H1 (cell line): Measurements from ENCODE around the gene INHA. TPM values are rescaled to one million over a fixed set of nuclear protein-coding genes. Genes with fewer than 3 reads are reported as not detected.

Source experiments
- ATF2 ChIP-seq: IDR thresholded peaks from 2 replicates; pipeline ENCODE4 v1.6.1; 2012; ENCODE audit warnings: low read length, inconsistent platforms
- CHD1 ChIP-seq: IDR thresholded peaks from 2 replicates; pipeline ENCODE4 v1.6.1; 2012; ENCODE audit warnings: low read depth, low read length, improper control_type of control experiment
- CREB1 ChIP-seq: IDR thresholded peaks from 2 replicates; pipeline ENCODE4 v1.6.1; 2012; ENCODE audit warnings: inconsistent platforms
- EP300 ChIP-seq, 2 experiments: IDR thresholded peaks; 1 replicate in 1 of 2; 2 replicates in 1 of 2; pipeline ENCODE4 v1.6.1; 2011 to 2012; ENCODE audit warnings: low read depth in 2 of 2, low read length in 2 of 2, mild to moderate bottlenecking in 2 of 2, borderline replicate concordance in 1 of 2, inconsistent platforms in 1 of 2, moderate library complexity in 1 of 2
- RFX5 ChIP-seq: IDR thresholded peaks from 2 replicates; pipeline ENCODE4 v1.6.1; 2011; ENCODE audit warnings: low read depth, low read length, improper control_type of control experiment, borderline replicate concordance
- RXRA ChIP-seq: IDR thresholded peaks from 2 replicates; pipeline ENCODE4 v1.6.1; 2011; ENCODE audit warnings: low read depth, mild to moderate bottlenecking, low read length, moderate library complexity; ENCODE audit not compliant: insufficient read depth
- SIN3A ChIP-seq, 2 experiments: IDR thresholded peaks in 1 of 2; conservative IDR thresholded peaks in 1 of 2; 2 replicates each; pipeline ENCODE4 v1.6.1; 2011 to 2012; ENCODE audit warnings: low read length in 2 of 2, improper control_type of control experiment in 1 of 2, low read depth in 1 of 2, mild to moderate bottlenecking in 1 of 2
- polyA plus RNA-seq, 7 experiments: library from polyadenylated mRNA; depleted of rRNA in 3 of 7; stranded (reverse) in 5 of 7; unstranded in 2 of 7; fragments of >200 nt in 5 of 7; fragments of 200-250 nt in 2 of 7; gene quantifications; 1 replicate in 5 of 7; 2 replicates in 1 of 7; 4 replicates in 1 of 7; pipeline versions ENCODE4 v1.2.1 to v1.2.3, GENCODE V29; 2011 to 2013; ENCODE audit warnings: missing spikeins in 2 of 7, mixed read lengths in 2 of 7
- total RNA-seq: library from RNA; stranded (reverse); fragmentation: NEBNext Ultra II Directional; extraction: Animal tissue kit (Norgen Biotek cat#: 25700); gene quantifications from 2 replicates; pipeline ENCODE4 v1.2.1, GENCODE V29; 2021

INHA gene
- total and polyA plus RNA-seq, 2 of the 8 experiments (the other 6 are each of a cell fraction or from before 2014, with no cell fraction given): 0.65 to 2.7 TPM

DNA sequence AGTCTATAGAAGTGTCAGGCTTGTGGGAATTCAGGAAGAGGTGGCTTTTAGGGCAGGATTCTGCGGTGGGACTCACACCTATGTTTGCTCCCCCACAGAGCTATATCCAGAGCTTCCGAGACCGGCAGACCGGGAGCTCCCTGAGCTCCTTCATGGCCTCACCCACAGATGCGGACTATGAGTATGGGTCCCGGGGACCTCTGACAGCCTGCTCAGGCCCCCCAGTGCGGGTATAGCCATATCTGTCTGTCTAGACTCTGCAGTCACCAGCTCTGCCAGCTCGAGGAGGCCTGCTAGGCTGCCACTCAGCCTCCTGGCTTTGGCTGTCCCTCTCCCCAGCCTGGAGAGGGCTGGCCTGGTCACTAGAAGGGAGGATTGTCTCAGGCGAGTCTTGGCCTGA lies 22.5 kb upstream of the INHA start (continued):
- TF ChIP-seq ATF2 (no peak), CREB1 (no peak), RXRA (no peak), EP300 (IDR thresholded peaks at IDR 0.05; ENCODE audit: borderline replicate concordance in 1 of 2, low read depth in 2 of 2, low read length in 2 of 2) (no peak), RFX5 (no peak), CHD1 (no peak), SIN3A (conservative IDR thresholded peaks at IDR 0.05 in 1 of 2, IDR thresholded peaks at IDR 0.05 in 1 of 2; ENCODE audit: low read depth in 1 of 2, low read length in 2 of 2) (no peak)
